Natural killer cell (primary cell): ENCODE results near the gene JAKMIP3. TPM values are rescaled to one million over a fixed set of nuclear protein-coding genes. Genes with fewer than 3 reads are reported as not detected.

Source experiments
- ATAC-seq, 3 donors: fragments of 150-1000 bp in 2 of 3; fragments of 200-7000 bp in 1 of 3; cut with Tn5 transposase; 1 replicate in 1 of 3; 2 replicates in 2 of 3; pipeline ENCODE4 v1.10.0; 2021; ENCODE audit warnings: mild to moderate bottlenecking in 2 of 3, moderate library complexity in 2 of 3
- DNase-seq, 2 donors: peaks; one replicate each; pipeline versions ENCODE4 v3.0.0 to v3.0.0-alpha.2; 2013 to 2021; ENCODE audit warnings: mixed read lengths in 1 of 2
- H3K27ac ChIP-seq: one replicate; pipeline ENCODE4 v1.5.1; 2013; ENCODE audit warnings: mild to moderate bottlenecking, low read length
- H3K27me3 ChIP-seq: one replicate; pipeline ENCODE4 v1.6.1; 2013; ENCODE audit warnings: low read length; ENCODE audit not compliant: control insufficient read depth, insufficient read depth
- H3K36me3 ChIP-seq: one replicate; pipeline ENCODE4 v1.6.1; 2013; ENCODE audit warnings: low read length; ENCODE audit not compliant: control insufficient read depth, insufficient read depth
- H3K4me1 ChIP-seq: one replicate; pipeline ENCODE4 v1.6.1; 2013; ENCODE audit warnings: low read length; ENCODE audit not compliant: control insufficient read depth, insufficient read depth
- H3K4me3 ChIP-seq: one replicate; pipeline ENCODE4 v1.5.1; 2013; ENCODE audit warnings: low read length
- H3K9me3 ChIP-seq: one replicate; pipeline ENCODE4 v1.6.1; 2013; ENCODE audit warnings: low read length; ENCODE audit not compliant: control insufficient read depth, insufficient read depth
- H3K27ac Mint-ChIP-seq, 2 donors: one replicate each; pipeline ENCODE4 v1.8.0; 2022; ENCODE audit warnings: mild to moderate bottlenecking in 2 of 2, mixed read lengths in 2 of 2, moderate library complexity in 1 of 2
- H3K27me3 Mint-ChIP-seq, 2 donors: one replicate each; pipeline ENCODE4 v1.8.0; 2022; ENCODE audit warnings: low read depth in 2 of 2, mixed read lengths in 2 of 2
- H3K36me3 Mint-ChIP-seq: one replicate; pipeline ENCODE4 v1.8.0; 2022; ENCODE audit warnings: mixed read lengths
- H3K4me1 Mint-ChIP-seq, 2 donors: one replicate each; pipeline ENCODE4 v1.8.0; 2022; ENCODE audit warnings: mixed read lengths in 2 of 2
- H3K4me3 Mint-ChIP-seq: one replicate; pipeline ENCODE4 v1.8.0; 2022; ENCODE audit warnings: mild to moderate bottlenecking, moderate library complexity, mixed read lengths
- H3K9me3 Mint-ChIP-seq, 2 donors: one replicate each; pipeline ENCODE4 v1.8.0; 2022; ENCODE audit warnings: mixed read lengths in 2 of 2
- WGBS: methylation state at CpG from one replicate; pipeline ENCODE4 v1.1.7; 2013; ENCODE audit warnings: missing lambda C conversion rate; ENCODE audit not compliant: insufficient coverage; 5-methylcytosine and 5-hydroxymethylcytosine counted together
- intact Hi-C: fragments of 100-400 bp; cut with micrococcal nuclease; formaldehyde crosslinking; loops from one replicate; pipeline ENCODE4 v1.14.2; 2022
- total RNA-seq, 4 donors: library from RNA; stranded (reverse); fragments of 120-200 nt in 1 of 4; gene quantifications; one replicate each; pipeline versions ENCODE4 v1.2.3 to v1.2.4, GENCODE V29; 2013 to 2022
- TF ChIP-seq, protein P1 (sequence below): fragments of 200-600 bp; IDR thresholded peaks from one replicate; pipeline ENCODE4 v1.8.0; 2022; ENCODE audit warnings: antibody characterized with exemption

The JAKMIP3 gene
- total RNA-seq, 3 donors from 2014 or later (not counting 1 experiment from before 2014, with no cell fraction given): 0.19 to 0.45 (median 0.20) TPM

- H3K36me3 Mint-ChIP-seq: no peaks in the 10 kb centered on the region
- peaks cover 5% of the 10 kb centered on the region in 2 donors for H3K4me1 Mint-ChIP-seq
- intact Hi-C loops: no loop called here
- H3K27me3 Mint-ChIP-seq: no peaks in the 10 kb centered on the region
- WGBS: 65% methylated on average over 10 of the region's 10 CpGs
- TF ChIP-seq, protein P1, sequence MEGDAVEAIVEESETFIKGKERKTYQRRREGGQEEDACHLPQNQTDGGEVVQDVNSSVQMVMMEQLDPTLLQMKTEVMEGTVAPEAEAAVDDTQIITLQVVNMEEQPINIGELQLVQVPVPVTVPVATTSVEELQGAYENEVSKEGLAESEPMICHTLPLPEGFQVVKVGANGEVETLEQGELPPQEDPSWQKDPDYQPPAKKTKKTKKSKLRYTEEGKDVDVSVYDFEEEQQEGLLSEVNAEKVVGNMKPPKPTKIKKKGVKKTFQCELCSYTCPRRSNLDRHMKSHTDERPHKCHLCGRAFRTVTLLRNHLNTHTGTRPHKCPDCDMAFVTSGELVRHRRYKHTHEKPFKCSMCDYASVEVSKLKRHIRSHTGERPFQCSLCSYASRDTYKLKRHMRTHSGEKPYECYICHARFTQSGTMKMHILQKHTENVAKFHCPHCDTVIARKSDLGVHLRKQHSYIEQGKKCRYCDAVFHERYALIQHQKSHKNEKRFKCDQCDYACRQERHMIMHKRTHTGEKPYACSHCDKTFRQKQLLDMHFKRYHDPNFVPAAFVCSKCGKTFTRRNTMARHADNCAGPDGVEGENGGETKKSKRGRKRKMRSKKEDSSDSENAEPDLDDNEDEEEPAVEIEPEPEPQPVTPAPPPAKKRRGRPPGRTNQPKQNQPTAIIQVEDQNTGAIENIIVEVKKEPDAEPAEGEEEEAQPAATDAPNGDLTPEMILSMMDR: no peak
- DNase-seq (no peak), ATAC-seq (no peak)
- H3K27ac Mint-ChIP-seq: no peak overlapping the region
- Histone ChIP-seq H3K27ac (no peak overlapping the region), H3K4me3 (no peak overlapping the region), H3K4me1 (no peaks in the 10 kb centered on the region), H3K9me3 (no peaks in the 10 kb centered on the region), H3K27me3 (no peaks in the 10 kb centered on the region), H3K36me3 (no peaks in the 10 kb centered on the region)
- no peak overlapping the region for H3K4me3 Mint-ChIP-seq
- no peaks in the 10 kb centered on the region for H3K9me3 Mint-ChIP-seq
Measured at GRCh38 chr10:132101529-132101928, 35.8 kb downstream of the JAKMIP3 start.

DNA sequence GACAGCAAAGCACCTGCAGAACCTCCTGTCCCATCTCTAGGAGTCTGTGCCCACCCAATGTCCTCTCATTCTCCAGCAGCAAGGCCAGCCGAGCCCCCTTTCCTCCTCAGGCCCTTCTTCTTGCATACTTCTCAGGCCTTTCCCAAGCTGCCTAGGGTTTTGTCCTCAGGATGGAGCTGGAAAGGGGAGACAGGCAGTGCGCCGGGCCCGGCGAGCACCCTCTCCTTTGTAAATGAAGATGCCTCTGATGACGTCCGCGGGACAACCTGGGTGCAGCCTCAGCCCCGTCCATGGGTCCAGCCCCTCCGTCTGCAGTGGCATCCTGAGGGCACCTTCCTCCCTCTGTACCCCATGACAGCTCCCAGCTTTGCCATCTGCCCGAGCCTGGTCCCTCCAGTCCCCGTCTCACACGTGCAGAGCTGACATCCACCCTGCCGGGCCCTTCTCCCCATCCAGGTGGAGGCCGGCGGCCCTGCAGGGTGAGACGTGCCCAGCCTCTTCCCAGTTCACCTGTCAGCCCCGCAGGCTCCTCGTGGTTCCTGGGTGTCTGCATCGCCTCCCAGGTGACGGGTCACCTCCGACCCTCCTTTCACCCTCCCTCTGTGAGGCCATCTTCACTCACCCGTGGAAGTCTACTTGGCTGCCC lies 36.4 kb downstream of the JAKMIP3 start:
- no peak for ATAC-seq
- H3K27ac Mint-ChIP-seq: no peak overlapping the region

GRCh38 chr10:132102717-132103110 lies 37.0 kb downstream of the JAKMIP3 start:
- H3K4me1 Mint-ChIP-seq: no peaks in the 10 kb centered on the region

More for the DNA sequence above, 36.4 kb downstream of the JAKMIP3 start:
- Histone ChIP-seq H3K4me3 (no peak overlapping the region), H3K4me1 (no peaks in the 10 kb centered on the region), H3K27ac (no peak overlapping the region), H3K27me3 (no peaks in the 10 kb centered on the region), H3K36me3 (no peaks in the 10 kb centered on the region), H3K9me3 (no peaks in the 10 kb centered on the region)
- Mint-ChIP-seq H3K9me3 (no peaks in the 10 kb centered on the region), H3K4me3 (no peak overlapping the region), H3K36me3 (no peaks in the 10 kb centered on the region), H3K27me3 (no peaks in the 10 kb centered on the region), H3K4me1 (no peaks in the 10 kb centered on the region)
- no peak for DNase-seq
- TF ChIP-seq, protein P1: no peak
- 86% methylated on average over 23 of the region's 23 CpGs for WGBS
- intact Hi-C loops: no loop called here

More at GRCh38 chr10:132102717-132103110, 37.0 kb downstream of the JAKMIP3 start:
- H3K27ac ChIP-seq: no peak overlapping the region
- Mint-ChIP-seq H3K27me3 (no peaks in the 10 kb centered on the region), H3K4me3 (no peak overlapping the region), H3K9me3 (no peaks in the 10 kb centered on the region), H3K27ac (no peak overlapping the region), H3K36me3 (no peaks in the 10 kb centered on the region)
- TF ChIP-seq, protein P1: no peak
- DNase-seq: peak in 1 of 2 donors; percentile 12
- intact Hi-C loops: no loop called here
- WGBS: 88% methylated on average over 8 of the region's 8 CpGs
- no peaks in the 10 kb centered on the region for H3K4me1 ChIP-seq
- no peaks in the 10 kb centered on the region for H3K27me3 ChIP-seq
- no peak for ATAC-seq
- no peaks in the 10 kb centered on the region for H3K9me3 ChIP-seq
- no peak overlapping the region for H3K4me3 ChIP-seq
- H3K36me3 ChIP-seq: no peaks in the 10 kb centered on the region
